ENCODE measurements around the gene UBE2I. TPM values are rescaled to one million over a fixed set of nuclear protein-coding genes. Genes with fewer than 3 reads are reported as not detected.

The UBE2I gene
- total and polyA plus RNA-seq, 2 donors (not counting 1 experiment from before 2014, with no cell fraction given), result 152 to 265 TPM

DNA sequence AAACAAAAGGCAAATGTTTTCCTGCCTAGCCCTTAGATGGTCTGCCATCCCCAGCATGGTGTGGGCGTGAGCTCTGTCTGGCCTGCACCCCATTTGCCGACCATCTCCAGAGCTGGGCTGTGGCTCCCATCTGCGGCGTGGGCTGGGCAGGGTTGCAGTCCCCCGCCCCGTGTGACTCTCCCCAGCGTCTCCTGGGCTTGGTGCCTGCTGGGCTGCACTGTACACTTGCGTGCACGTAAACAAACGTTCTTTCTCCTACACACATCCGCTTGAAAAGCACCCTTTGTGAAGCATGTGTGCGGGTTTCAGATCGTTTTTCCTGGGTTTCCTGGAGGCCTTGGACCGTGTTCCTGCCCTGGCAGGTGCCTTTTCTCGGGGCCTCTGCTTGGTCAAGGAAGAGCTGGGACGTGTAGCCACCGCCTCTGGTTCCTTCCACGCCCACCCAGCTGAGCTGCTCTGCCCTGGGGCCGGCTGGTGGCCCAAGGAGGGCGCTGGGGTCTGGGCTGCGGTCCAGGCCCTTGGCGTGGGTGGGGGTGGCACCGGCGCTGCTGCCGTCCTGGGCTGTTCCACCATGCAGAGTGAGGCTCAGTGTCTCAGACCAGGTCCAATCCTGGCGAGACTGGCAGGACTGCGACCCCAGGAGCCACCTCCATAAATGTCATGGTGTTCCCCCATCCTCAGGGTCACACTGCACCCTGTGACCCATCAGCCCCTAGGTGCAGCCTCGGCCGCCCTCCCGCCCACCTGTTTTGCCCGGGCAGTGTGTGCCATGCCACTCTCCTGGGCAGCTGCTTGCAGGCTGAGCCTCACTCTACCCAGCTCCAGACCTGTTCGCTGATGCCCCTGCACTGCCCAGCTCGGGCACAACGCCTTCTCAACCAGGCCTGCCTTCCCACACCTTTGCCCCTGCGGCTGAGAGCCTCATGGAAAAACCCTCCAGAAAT lies 14.1 kb downstream of the UBE2I start:
- no peak for ATAC-seq (ENCODE audit: low read depth)
- POLR2A ChIA-PET, result interaction anchor here (0.7 to 0.9 kb wide), 2 partner anchors 8 to 12 kb away, joined by 3 to 7 read pairs; no protein-coding TSS in a partner anchor
- CTCF ChIA-PET, result no interaction called here

More for the DNA sequence above, 14.1 kb downstream of the UBE2I start:
- DNase-seq, result no peak
- Histone ChIP-seq H3K4me3 (ENCODE audit: control extremely low read depth in 1 of 5, extremely low read depth in 1 of 5, insufficient read depth in 1 of 5, low read depth in 2 of 5, low read length in 4 of 5) (no peak overlapping the region), H3K4me1 (ENCODE audit: control insufficient read depth in 2 of 2, insufficient read depth in 2 of 2, low read length in 2 of 2) (peaks cover 0 to 23% of the 10 kb centered on the region in 2 donors), H2AFZ (ENCODE audit: insufficient read depth, low read depth, low read length, poor library complexity, severe bottlenecking) (no peak overlapping the region), H3K27me3 (replicated peaks in 1 of 4; ENCODE audit: control extremely low read depth in 1 of 4, control insufficient read depth in 3 of 4, insufficient read depth in 4 of 4, low read length in 3 of 4) (no peaks in the 10 kb centered on the region), H3K4me2 (replicated peaks; ENCODE audit: low read depth, low read length, poor library complexity, severe bottlenecking) (no peak overlapping the region), H3K36me3 (replicated peaks in 1 of 2; ENCODE audit: control extremely low read depth in 1 of 2, control insufficient read depth in 1 of 2, extremely low read depth in 1 of 2, insufficient read depth in 2 of 2, low read length in 1 of 2) (peaks cover 0 to 61% of the 10 kb centered on the region in 2 experiments), H3K9ac (ENCODE audit: low read length) (no peak overlapping the region), H3K9me3 (ENCODE audit: control extremely low read depth in 1 of 3, control insufficient read depth in 2 of 3, insufficient read depth in 1 of 3, low read length in 2 of 3) (no peaks in the 10 kb centered on the region), H4K20me1 (ENCODE audit: control insufficient read depth, insufficient read depth, low read length, poor library complexity, severe bottlenecking) (peaks cover 60% of the 10 kb centered on the region), H3K27ac (ENCODE audit: low read length in 2 of 2) (no peak overlapping the region), H3K79me2 (ENCODE audit: control insufficient read depth, insufficient read depth, low read length) (peaks cover 25% of the 10 kb centered on the region)
- Mint-ChIP-seq H3K4me1 (peaks cover 5% of the 10 kb centered on the region), H3K27me3 (no peaks in the 10 kb centered on the region), H3K27ac (no peak overlapping the region), H3K9me3 (ENCODE audit: insufficient read depth) (no peaks in the 10 kb centered on the region), H3K4me3 (no peak overlapping the region)
- 94% methylated on average over 31 of the region's 35 CpGs for WGBS (ENCODE audit: insufficient coverage)
- intact Hi-C loops (cut with micrococcal nuclease), result no loop called here
- TF ChIP-seq EZH2 (IDR thresholded peaks at IDR 0.05; ENCODE audit: borderline replicate concordance, insufficient read depth, low read depth, low read length, poor library complexity, severe bottlenecking), result no peak
- TF ChIP-seq, protein P1, sequence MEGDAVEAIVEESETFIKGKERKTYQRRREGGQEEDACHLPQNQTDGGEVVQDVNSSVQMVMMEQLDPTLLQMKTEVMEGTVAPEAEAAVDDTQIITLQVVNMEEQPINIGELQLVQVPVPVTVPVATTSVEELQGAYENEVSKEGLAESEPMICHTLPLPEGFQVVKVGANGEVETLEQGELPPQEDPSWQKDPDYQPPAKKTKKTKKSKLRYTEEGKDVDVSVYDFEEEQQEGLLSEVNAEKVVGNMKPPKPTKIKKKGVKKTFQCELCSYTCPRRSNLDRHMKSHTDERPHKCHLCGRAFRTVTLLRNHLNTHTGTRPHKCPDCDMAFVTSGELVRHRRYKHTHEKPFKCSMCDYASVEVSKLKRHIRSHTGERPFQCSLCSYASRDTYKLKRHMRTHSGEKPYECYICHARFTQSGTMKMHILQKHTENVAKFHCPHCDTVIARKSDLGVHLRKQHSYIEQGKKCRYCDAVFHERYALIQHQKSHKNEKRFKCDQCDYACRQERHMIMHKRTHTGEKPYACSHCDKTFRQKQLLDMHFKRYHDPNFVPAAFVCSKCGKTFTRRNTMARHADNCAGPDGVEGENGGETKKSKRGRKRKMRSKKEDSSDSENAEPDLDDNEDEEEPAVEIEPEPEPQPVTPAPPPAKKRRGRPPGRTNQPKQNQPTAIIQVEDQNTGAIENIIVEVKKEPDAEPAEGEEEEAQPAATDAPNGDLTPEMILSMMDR (IDR thresholded peaks at IDR 0.05), result no peak

Data from B cell (primary cell).